Testis (tissue), 2 donors: ENCODE measurements around the gene ARHGEF4.

Experiments used
- POLR2A ChIP-seq: fragments of 450-650 bp; IDR thresholded peaks from one replicate; pipeline ENCODE4 v1.6.1; 2017; ENCODE audit warnings: antibody characterized with exemption, mild to moderate bottlenecking, moderate library complexity
- TF ChIP-seq, protein P1 (sequence below), 3 experiments: fragments of 450-650 bp in 2 of 3; fragments of 200-600 bp in 1 of 3; sonication (generic) in 1 of 3; IDR thresholded peaks; one replicate each; pipeline ENCODE4 v1.5.1; 2016 to 2019; ENCODE audit warnings: antibody characterized with exemption in 3 of 3, mild to moderate bottlenecking in 2 of 3, moderate library complexity in 1 of 3

DNA sequence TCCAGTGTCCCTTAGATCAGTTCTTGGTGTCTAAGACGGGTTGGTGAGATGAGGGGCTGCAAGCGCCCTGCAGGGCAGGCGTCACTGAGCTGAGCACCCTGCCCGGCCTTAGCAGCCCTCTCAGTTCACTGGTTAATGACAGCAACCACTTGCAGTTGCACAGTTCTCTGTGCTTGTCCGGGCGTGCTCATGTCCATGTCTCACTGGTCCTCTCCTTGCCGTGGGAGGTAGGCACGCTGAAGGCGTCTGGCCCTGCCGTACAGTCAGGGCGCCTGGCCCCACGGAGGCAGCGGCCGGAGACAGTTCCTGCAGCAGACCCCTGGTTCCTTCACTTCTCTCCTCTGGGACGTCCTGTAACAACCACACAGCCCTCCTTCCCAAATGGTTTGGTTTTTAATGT, 75.3 kb downstream of the ARHGEF4 start:
- TF ChIP-seq, protein P1, sequence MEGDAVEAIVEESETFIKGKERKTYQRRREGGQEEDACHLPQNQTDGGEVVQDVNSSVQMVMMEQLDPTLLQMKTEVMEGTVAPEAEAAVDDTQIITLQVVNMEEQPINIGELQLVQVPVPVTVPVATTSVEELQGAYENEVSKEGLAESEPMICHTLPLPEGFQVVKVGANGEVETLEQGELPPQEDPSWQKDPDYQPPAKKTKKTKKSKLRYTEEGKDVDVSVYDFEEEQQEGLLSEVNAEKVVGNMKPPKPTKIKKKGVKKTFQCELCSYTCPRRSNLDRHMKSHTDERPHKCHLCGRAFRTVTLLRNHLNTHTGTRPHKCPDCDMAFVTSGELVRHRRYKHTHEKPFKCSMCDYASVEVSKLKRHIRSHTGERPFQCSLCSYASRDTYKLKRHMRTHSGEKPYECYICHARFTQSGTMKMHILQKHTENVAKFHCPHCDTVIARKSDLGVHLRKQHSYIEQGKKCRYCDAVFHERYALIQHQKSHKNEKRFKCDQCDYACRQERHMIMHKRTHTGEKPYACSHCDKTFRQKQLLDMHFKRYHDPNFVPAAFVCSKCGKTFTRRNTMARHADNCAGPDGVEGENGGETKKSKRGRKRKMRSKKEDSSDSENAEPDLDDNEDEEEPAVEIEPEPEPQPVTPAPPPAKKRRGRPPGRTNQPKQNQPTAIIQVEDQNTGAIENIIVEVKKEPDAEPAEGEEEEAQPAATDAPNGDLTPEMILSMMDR (IDR thresholded peaks at IDR 0.05), result no peak
- TF ChIP-seq POLR2A, result no peak
